ENCODE data around the gene TNFAIP1.

DNA sequence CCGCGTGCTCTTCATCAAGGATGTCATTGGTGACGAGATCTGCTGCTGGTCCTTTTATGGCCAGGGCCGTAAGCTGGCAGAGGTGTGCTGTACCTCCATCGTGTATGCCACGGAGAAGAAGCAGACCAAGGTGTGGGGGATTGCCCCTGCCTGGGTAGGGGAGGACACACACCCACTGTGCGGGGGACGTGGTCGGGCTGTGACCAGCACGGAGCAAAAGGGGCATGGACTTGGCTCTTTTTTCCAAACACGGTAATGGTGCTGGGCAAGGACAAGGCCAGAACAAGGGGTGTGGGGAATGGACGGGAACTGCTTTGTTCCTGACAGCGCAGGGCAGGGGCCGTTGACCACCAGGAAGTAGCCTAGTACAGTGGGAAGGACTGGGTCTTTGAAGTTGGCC is 6.8 kb downstream of the TNFAIP1 start:
- TF ChIP-seq CTCF (IDR thresholded peaks at IDR 0.05) (no peak), ZFX (IDR thresholded peaks at IDR 0.05; ENCODE audit: borderline replicate concordance) (no peak)
